Thyroid gland (tissue), 4 donors: ENCODE measurements around the gene GLG1. TPM values are rescaled to one million over a fixed set of nuclear protein-coding genes. Genes with fewer than 3 reads are reported as not detected.

Experiments used
- DNase-seq, 2 donors: peaks; one replicate each; pipeline ENCODE4 v3.0.0-alpha.2; 2019
- H3K27ac ChIP-seq, 3 donors: fragments of 200-600 bp; sonication (generic); 1 replicate in 2 of 3; 2 replicates in 1 of 3; pipeline ENCODE4 v1.5.1; 2016 to 2019; ENCODE audit warnings: mild to moderate bottlenecking in 1 of 3, moderate library complexity in 1 of 3
- H3K27me3 ChIP-seq: fragments of 200-600 bp; sonication (generic); one replicate; pipeline ENCODE4 v1.5.1; 2019
- H3K36me3 ChIP-seq, 2 donors: fragments of 200-600 bp; sonication (generic); one replicate each; pipeline ENCODE4 v1.5.1; 2016 to 2019
- H3K4me1 ChIP-seq, 2 donors: fragments of 200-600 bp; sonication (generic); one replicate each; pipeline ENCODE4 v1.5.1; 2017 to 2019
- H3K4me3 ChIP-seq, 3 donors: fragments of 200-600 bp; sonication (generic); replicated peaks in 1 of 3; 1 replicate in 2 of 3; 2 replicates in 1 of 3; pipeline ENCODE4 v1.5.1; 2016; ENCODE audit warnings: mild to moderate bottlenecking in 1 of 3
- H3K9me3 ChIP-seq: fragments of 200-600 bp; sonication (generic); one replicate; pipeline ENCODE4 v1.5.1; 2017
- POLR2A ChIP-seq, 2 donors: fragments of 450-650 bp; IDR thresholded peaks; one replicate each; pipeline ENCODE4 v1.6.1; 2017; ENCODE audit warnings: antibody characterized with exemption in 2 of 2, mild to moderate bottlenecking in 2 of 2, moderate library complexity in 1 of 2
- WGBS, 2 donors: methylation state at CpG; one replicate each; pipeline ENCODE4 v1.1.5; 2017; 5-methylcytosine and 5-hydroxymethylcytosine counted together
- intact Hi-C: fragments of 100-400 bp; cut with DNase I; formaldehyde crosslinking; loops from one replicate; pipeline ENCODE4 v1.15.1; 2023
- total RNA-seq, 4 donors: library from RNA; depleted of rRNA; stranded (reverse); fragments of >200 nt; gene quantifications; one replicate each; pipeline ENCODE4 v1.2.3, GENCODE V29; 2016
- TF ChIP-seq, protein P1 (sequence below), 6 experiments: fragments of 200-600 bp in 3 of 6; fragments of 450-650 bp in 3 of 6; sonication (generic) in 3 of 6; IDR thresholded peaks; one replicate each; pipeline ENCODE4 v1.5.1; 2016 to 2019; ENCODE audit warnings: antibody characterized with exemption in 6 of 6, mild to moderate bottlenecking in 2 of 6, inconsistent platforms in 1 of 6, moderate library complexity in 1 of 6

The GLG1 gene
- total RNA-seq, 4 donors from 2014 or later = 127 to 182 (median 151) TPM

DNA sequence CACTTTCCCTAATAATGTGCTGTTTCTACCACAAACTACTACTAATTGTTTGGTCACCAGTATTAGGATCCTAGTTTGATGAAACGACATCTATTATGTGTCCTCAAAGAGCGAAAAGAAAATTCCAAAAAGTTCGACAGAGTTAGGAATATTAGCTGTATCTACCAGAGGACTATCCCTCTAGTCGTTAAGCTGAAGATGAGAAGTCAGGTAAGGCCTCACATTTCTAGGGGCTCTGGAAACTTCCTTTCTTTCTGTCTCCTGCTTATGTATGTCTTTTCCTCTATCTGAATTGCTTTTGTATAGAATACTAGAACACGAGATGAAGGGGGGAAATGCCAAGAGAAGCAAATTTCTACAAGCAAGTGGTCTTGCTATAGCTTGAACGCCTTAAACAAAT lies 1.6 kb downstream of the GLG1 start:
- Histone ChIP-seq H3K27ac (no peak overlapping the region), H3K27me3 (no peaks in the 10 kb centered on the region), H3K9me3 (no peaks in the 10 kb centered on the region), H3K4me1 (peaks cover 12 to 23% of the 10 kb centered on the region in 2 donors), H3K4me3 (peak overlapping the region in 2 of 3 donors; percentile 87 to 95), H3K36me3 (no peaks in the 10 kb centered on the region)
- TF ChIP-seq, protein P1, sequence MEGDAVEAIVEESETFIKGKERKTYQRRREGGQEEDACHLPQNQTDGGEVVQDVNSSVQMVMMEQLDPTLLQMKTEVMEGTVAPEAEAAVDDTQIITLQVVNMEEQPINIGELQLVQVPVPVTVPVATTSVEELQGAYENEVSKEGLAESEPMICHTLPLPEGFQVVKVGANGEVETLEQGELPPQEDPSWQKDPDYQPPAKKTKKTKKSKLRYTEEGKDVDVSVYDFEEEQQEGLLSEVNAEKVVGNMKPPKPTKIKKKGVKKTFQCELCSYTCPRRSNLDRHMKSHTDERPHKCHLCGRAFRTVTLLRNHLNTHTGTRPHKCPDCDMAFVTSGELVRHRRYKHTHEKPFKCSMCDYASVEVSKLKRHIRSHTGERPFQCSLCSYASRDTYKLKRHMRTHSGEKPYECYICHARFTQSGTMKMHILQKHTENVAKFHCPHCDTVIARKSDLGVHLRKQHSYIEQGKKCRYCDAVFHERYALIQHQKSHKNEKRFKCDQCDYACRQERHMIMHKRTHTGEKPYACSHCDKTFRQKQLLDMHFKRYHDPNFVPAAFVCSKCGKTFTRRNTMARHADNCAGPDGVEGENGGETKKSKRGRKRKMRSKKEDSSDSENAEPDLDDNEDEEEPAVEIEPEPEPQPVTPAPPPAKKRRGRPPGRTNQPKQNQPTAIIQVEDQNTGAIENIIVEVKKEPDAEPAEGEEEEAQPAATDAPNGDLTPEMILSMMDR (IDR thresholded peaks at IDR 0.05) = no peak
- no peak for TF ChIP-seq POLR2A (IDR thresholded peaks at IDR 0.05)
- intact Hi-C loops = no loop called here
- DNase-seq = no peak
- 40 to 49% methylated on average over 6 of the region's 6 CpGs for WGBS, 2 donors

GRCh38 chr16:74603848-74604247 lies 3.1 kb downstream of the GLG1 start:
- H3K4me1 ChIP-seq = peaks cover 12 to 23% of the 10 kb centered on the region in 2 donors
- no peak for DNase-seq
- H3K27ac ChIP-seq = no peak overlapping the region
- H3K4me3 ChIP-seq = no peak overlapping the region
- no peaks in the 10 kb centered on the region for H3K27me3 ChIP-seq
- H3K36me3 ChIP-seq = no peaks in the 10 kb centered on the region
- TF ChIP-seq, protein P1 (IDR thresholded peaks at IDR 0.05) = no peak
- TF ChIP-seq POLR2A (IDR thresholded peaks at IDR 0.05) = no peak
- 76 to 83% methylated on average over 4 of the region's 4 CpGs for WGBS, 2 donors
- intact Hi-C loops = no loop called here
- no peaks in the 10 kb centered on the region for H3K9me3 ChIP-seq

GRCh38 chr16:74601126-74601871 lies 5.6 kb downstream of the GLG1 start:
- WGBS, 2 donors = 72 to 77% methylated on average over 9 of the region's 9 CpGs
- H3K36me3 ChIP-seq = no peaks in the 10 kb centered on the region
- H3K27me3 ChIP-seq = no peaks in the 10 kb centered on the region
- TF ChIP-seq, protein P1 (IDR thresholded peaks at IDR 0.05) = no peak
- TF ChIP-seq POLR2A (IDR thresholded peaks at IDR 0.05) = no peak
- no peak overlapping the region for H3K4me3 ChIP-seq
- intact Hi-C loops = no loop called here
- no peak for DNase-seq
- H3K4me1 ChIP-seq = peaks cover 12 to 18% of the 10 kb centered on the region in 2 donors
- no peak overlapping the region for H3K27ac ChIP-seq
- no peaks in the 10 kb centered on the region for H3K9me3 ChIP-seq

DNA sequence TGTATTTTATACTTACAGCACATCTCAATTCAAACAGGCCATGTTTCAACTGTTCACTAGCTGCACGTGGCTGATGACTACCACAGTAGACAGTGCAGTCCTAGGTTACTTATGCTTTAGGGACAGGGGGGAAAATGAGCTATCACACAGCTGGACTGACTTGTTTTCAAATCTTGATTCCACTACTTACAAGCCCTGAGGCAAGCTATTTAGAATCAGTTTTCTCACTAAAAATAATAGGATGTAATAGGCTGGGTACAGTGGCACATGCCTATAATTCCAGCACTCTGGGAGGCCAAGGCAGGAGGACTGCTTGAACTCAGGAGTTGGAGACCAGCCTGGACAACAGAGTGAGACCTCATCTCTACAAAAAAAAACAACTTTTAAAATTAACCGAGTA lies 10.3 kb downstream of the GLG1 start:
- WGBS, 2 donors = 86 to 92% methylated on average over 2 of the region's 2 CpGs
- H3K36me3 ChIP-seq = no peaks in the 10 kb centered on the region
- no peaks in the 10 kb centered on the region for H3K27me3 ChIP-seq
- DNase-seq = no peak
- TF ChIP-seq POLR2A (IDR thresholded peaks at IDR 0.05) = no peak
- TF ChIP-seq, protein P1 (IDR thresholded peaks at IDR 0.05) = no peak
- H3K4me3 ChIP-seq = no peak overlapping the region
- H3K9me3 ChIP-seq = no peaks in the 10 kb centered on the region
- intact Hi-C loops = no loop called here
- no peak overlapping the region for H3K27ac ChIP-seq
- peaks cover 0 to 13% of the 10 kb centered on the region in 2 donors for H3K4me1 ChIP-seq

GRCh38 chr16:74592847-74593246 lies 14.1 kb downstream of the GLG1 start:
- Histone ChIP-seq H3K4me3 (no peak overlapping the region), H3K27me3 (no peaks in the 10 kb centered on the region), H3K9me3 (no peaks in the 10 kb centered on the region), H3K4me1 (peaks cover 0 to 13% of the 10 kb centered on the region in 2 donors), H3K36me3 (no peaks in the 10 kb centered on the region), H3K27ac (no peak overlapping the region)
- TF ChIP-seq, protein P1 (IDR thresholded peaks at IDR 0.05) = no peak
- no peak for TF ChIP-seq POLR2A (IDR thresholded peaks at IDR 0.05)
- 96 to 100% methylated on average over 3 of the region's 3 CpGs for WGBS, 2 donors
- no peak for DNase-seq
- intact Hi-C loops = no loop called here
